Panc1 (cell line): ENCODE data around the gene TSPAN2.

Experiments
- TCF7L2 ChIP-seq: IDR thresholded peaks from 2 replicates; pipeline ENCODE4 v1.6.1; 2011; ENCODE audit warnings: mild to moderate bottlenecking, low read depth, low read length, inconsistent platforms
- TF ChIP-seq, protein P1 (sequence below): fragments of 450-650 bp; IDR thresholded peaks from 2 replicates; pipeline ENCODE4 v1.5.1; 2017; ENCODE audit warnings: mild to moderate bottlenecking
- TF ChIP-seq, protein P2 (sequence below), 2 experiments: IDR thresholded peaks; 2 replicates each; pipeline ENCODE4 v1.6.1; 2011 to 2012; ENCODE audit warnings: low read depth in 2 of 2, control low read depth in 1 of 2, low read length in 1 of 2, mild to moderate bottlenecking in 1 of 2, moderate library complexity in 1 of 2; ENCODE audit not compliant: insufficient read depth in 1 of 2

DNA sequence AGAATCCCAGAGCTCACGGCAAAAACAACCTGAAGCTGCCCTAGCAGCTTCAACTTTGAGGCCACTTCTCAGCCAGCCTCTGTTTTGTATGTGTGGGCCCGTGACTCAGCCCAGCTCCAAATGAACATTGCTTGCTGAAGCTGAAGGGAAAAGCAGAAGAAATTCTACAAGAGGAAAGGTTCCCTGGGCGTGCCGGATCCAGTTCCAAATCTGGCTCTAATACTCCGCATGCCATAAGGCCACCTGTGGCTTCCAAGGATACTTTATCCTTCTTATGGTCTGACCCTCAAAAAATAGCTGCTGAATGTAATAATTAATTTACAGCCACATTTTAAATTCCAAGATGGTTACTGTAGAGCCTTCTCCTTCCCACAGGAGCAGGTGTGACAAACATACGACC, 24.3 kb downstream of the TSPAN2 start:
- TF ChIP-seq, protein P1, sequence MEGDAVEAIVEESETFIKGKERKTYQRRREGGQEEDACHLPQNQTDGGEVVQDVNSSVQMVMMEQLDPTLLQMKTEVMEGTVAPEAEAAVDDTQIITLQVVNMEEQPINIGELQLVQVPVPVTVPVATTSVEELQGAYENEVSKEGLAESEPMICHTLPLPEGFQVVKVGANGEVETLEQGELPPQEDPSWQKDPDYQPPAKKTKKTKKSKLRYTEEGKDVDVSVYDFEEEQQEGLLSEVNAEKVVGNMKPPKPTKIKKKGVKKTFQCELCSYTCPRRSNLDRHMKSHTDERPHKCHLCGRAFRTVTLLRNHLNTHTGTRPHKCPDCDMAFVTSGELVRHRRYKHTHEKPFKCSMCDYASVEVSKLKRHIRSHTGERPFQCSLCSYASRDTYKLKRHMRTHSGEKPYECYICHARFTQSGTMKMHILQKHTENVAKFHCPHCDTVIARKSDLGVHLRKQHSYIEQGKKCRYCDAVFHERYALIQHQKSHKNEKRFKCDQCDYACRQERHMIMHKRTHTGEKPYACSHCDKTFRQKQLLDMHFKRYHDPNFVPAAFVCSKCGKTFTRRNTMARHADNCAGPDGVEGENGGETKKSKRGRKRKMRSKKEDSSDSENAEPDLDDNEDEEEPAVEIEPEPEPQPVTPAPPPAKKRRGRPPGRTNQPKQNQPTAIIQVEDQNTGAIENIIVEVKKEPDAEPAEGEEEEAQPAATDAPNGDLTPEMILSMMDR = no peak
- TF ChIP-seq, protein P2, sequence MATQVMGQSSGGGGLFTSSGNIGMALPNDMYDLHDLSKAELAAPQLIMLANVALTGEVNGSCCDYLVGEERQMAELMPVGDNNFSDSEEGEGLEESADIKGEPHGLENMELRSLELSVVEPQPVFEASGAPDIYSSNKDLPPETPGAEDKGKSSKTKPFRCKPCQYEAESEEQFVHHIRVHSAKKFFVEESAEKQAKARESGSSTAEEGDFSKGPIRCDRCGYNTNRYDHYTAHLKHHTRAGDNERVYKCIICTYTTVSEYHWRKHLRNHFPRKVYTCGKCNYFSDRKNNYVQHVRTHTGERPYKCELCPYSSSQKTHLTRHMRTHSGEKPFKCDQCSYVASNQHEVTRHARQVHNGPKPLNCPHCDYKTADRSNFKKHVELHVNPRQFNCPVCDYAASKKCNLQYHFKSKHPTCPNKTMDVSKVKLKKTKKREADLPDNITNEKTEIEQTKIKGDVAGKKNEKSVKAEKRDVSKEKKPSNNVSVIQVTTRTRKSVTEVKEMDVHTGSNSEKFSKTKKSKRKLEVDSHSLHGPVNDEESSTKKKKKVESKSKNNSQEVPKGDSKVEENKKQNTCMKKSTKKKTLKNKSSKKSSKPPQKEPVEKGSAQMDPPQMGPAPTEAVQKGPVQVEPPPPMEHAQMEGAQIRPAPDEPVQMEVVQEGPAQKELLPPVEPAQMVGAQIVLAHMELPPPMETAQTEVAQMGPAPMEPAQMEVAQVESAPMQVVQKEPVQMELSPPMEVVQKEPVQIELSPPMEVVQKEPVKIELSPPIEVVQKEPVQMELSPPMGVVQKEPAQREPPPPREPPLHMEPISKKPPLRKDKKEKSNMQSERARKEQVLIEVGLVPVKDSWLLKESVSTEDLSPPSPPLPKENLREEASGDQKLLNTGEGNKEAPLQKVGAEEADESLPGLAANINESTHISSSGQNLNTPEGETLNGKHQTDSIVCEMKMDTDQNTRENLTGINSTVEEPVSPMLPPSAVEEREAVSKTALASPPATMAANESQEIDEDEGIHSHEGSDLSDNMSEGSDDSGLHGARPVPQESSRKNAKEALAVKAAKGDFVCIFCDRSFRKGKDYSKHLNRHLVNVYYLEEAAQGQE (IDR thresholded peaks at IDR 0.05; ENCODE audit: insufficient read depth in 1 of 2, low read depth in 2 of 2, low read length in 1 of 2) = no peak
- no peak for TF ChIP-seq TCF7L2
